Measurements from ENCODE around the gene LCN12. TPM values are rescaled to one million over a fixed set of nuclear protein-coding genes. Genes with fewer than 3 reads are reported as not detected.

LCN12 gene
- total RNA-seq, 4 donors from 2014 or later, result 1.8 to 8.7 (median 7.9) TPM; not detected in 1

GRCh38 chr9:136941231-136942111 lies 10.6 kb upstream of the LCN12 start:
- no peak for TF ChIP-seq CTCF (IDR thresholded peaks at IDR 0.05)
- TF ChIP-seq POLR2A (IDR thresholded peaks at IDR 0.05), result no peak
- Histone ChIP-seq H3K27me3 (no peaks in the 10 kb centered on the region), H3K4me1 (peaks cover 0 to 18% (median 8%) of the 10 kb centered on the region in 4 donors), H3K4me3 (no peak overlapping the region), H3K9me3 (no peaks in the 10 kb centered on the region), H3K27ac (no peak overlapping the region), H3K36me3 (peaks cover 0 to 37% (median 0%) of the 10 kb centered on the region in 3 donors)
- DNase-seq, result no peak

- Histone ChIP-seq H3K4me3 (no peak overlapping the region), H3K9me3 (no peaks in the 10 kb centered on the region), H3K27me3 (no peaks in the 10 kb centered on the region), H3K36me3 (peaks cover 0 to 37% (median 0%) of the 10 kb centered on the region in 3 donors), H3K27ac (no peak overlapping the region), H3K4me1 (peaks cover 0 to 18% (median 8%) of the 10 kb centered on the region in 4 donors)
- TF ChIP-seq CTCF (IDR thresholded peaks at IDR 0.05) (no peak), POLR2A (IDR thresholded peaks at IDR 0.05) (no peak)
- no peak for DNase-seq
These were observed 9.8 kb upstream of the LCN12 start for GRCh38 chr9:136942112-136942880.

GRCh38 chr9:136942881-136943230 lies 9.2 kb upstream of the LCN12 start:
- H3K4me3 ChIP-seq, result peak overlapping the region in 2 of 4 donors; percentile 83 to 100

GRCh38 chr9:136943291-136944211 lies 8.5 kb upstream of the LCN12 start:
- Histone ChIP-seq H3K9me3 (no peaks in the 10 kb centered on the region), H3K4me3 (peak overlapping the region; percentile 83 to 100 (median 94)), H3K27me3 (no peaks in the 10 kb centered on the region), H3K36me3 (peaks cover 0 to 37% (median 0%) of the 10 kb centered on the region in 3 donors), H3K27ac (peak overlapping the region; percentile 91 to 98 (median 96)), H3K4me1 (peaks cover 0 to 27% (median 8%) of the 10 kb centered on the region in 4 donors)
- DNase-seq, result peak in 2 of 3 donors; percentile 63 to 70
- TF ChIP-seq POLR2A (IDR thresholded peaks at IDR 0.05) (no peak), CTCF (IDR thresholded peaks at IDR 0.05) (peak in 1 of 6 experiments; percentile 1)

More at GRCh38 chr9:136942881-136943230, 9.2 kb upstream of the LCN12 start:
- H3K4me1 ChIP-seq, result peaks cover 0 to 20% (median 8%) of the 10 kb centered on the region in 4 donors
- TF ChIP-seq POLR2A (IDR thresholded peaks at IDR 0.05) (no peak), CTCF (IDR thresholded peaks at IDR 0.05) (no peak)
- no peaks in the 10 kb centered on the region for H3K9me3 ChIP-seq
- peaks cover 0 to 37% (median 0%) of the 10 kb centered on the region in 3 donors for H3K36me3 ChIP-seq
- no peak for DNase-seq
- H3K27me3 ChIP-seq, result no peaks in the 10 kb centered on the region
- H3K27ac ChIP-seq, result peak overlapping the region in 1 of 4 donors; percentile 98

GRCh38 chr9:136944212-136944518 lies 7.9 kb upstream of the LCN12 start:
- Histone ChIP-seq H3K27me3 (no peaks in the 10 kb centered on the region), H3K4me1 (peaks cover 0 to 32% (median 8%) of the 10 kb centered on the region in 4 donors), H3K36me3 (peaks cover 0 to 37% (median 0%) of the 10 kb centered on the region in 3 donors), H3K9me3 (no peaks in the 10 kb centered on the region), H3K4me3 (peak overlapping the region; percentile 83 to 100 (median 94)), H3K27ac (peak overlapping the region; percentile 91 to 98 (median 96))
- peak in 1 of 3 donors; percentile 33 for DNase-seq
- TF ChIP-seq CTCF (IDR thresholded peaks at IDR 0.05) (no peak), POLR2A (IDR thresholded peaks at IDR 0.05) (peak in 1 of 2 donors; percentile 17)

Measured in Peyer's patch (tissue), 4 donors.